PC-9 (cell line): ENCODE results near the gene ANO1.

Experiments
- EZH2 ChIP-seq: fragments of 200-600 bp; sonication (generic); IDR thresholded peaks from 2 replicates; pipeline ENCODE4 v1.8.0; 2017; ENCODE audit warnings: antibody characterized with exemption, low read depth
- TF ChIP-seq, protein P1 (sequence below): fragments of 200-600 bp; sonication (generic); conservative IDR thresholded peaks from 2 replicates; pipeline ENCODE4 v1.6.1; 2017; ENCODE audit warnings: mixed run types, antibody characterized with exemption, mild to moderate bottlenecking, moderate library complexity

DNA sequence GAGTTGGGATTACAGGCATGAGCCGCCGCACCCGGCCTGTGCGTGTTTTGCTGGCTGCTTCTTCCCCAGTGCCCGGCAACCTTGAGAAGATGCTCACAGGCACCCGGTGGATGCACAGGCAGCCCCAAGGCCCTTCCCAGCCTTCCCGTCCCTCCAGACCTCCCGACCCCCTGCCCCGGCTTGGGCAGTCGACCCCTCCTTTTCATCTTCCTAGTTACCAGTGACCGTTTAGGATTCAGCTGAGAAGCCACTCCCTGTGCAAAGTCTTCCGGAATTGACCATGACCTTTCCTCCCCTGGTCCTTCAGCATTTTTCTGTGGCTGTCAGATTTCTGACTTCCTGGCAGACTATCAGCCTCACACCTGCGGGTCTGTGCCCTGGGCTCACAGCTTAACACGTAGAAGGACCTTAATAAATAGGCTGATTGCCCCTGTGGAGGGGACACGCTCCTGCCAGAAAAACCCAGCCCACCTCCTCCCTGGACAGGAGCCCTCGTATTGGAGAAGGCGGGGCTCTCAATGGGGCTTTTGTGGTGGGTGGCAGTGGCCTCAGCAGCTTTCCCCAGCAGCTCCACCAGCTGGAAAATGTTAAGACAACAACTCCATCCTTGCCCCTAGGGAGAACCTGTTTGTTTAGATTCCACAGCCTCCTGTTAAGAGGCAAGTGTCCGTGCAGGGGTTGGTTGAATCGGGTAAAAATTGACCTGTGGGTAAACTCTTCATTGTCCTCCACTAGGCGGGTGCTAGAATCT lies 10.4 kb upstream of the ANO1 start:
- TF ChIP-seq, protein P1, sequence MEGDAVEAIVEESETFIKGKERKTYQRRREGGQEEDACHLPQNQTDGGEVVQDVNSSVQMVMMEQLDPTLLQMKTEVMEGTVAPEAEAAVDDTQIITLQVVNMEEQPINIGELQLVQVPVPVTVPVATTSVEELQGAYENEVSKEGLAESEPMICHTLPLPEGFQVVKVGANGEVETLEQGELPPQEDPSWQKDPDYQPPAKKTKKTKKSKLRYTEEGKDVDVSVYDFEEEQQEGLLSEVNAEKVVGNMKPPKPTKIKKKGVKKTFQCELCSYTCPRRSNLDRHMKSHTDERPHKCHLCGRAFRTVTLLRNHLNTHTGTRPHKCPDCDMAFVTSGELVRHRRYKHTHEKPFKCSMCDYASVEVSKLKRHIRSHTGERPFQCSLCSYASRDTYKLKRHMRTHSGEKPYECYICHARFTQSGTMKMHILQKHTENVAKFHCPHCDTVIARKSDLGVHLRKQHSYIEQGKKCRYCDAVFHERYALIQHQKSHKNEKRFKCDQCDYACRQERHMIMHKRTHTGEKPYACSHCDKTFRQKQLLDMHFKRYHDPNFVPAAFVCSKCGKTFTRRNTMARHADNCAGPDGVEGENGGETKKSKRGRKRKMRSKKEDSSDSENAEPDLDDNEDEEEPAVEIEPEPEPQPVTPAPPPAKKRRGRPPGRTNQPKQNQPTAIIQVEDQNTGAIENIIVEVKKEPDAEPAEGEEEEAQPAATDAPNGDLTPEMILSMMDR, result peak; percentile 48; the same call in 1 of the 2 replicates
- no peak for TF ChIP-seq EZH2
